Trophoblast cell (in vitro differentiated cells and primary cell): ENCODE results near the gene AKAP17A.
"Not testable (repeated sequence)": the region's sequence is repeated elsewhere in the genome, so short reads cannot be mapped to it uniquely, and the experiment has no call there.

Source experiments
- DNase-seq, 2 donors: peaks; one replicate each; pipeline ENCODE4 v3.0.0-alpha.2; 2016
- H2AFZ ChIP-seq: 2 replicates; pipeline ENCODE4 v1.6.1; 2013; ENCODE audit warnings: low read length, moderate library complexity, mild to moderate bottlenecking; ENCODE audit not compliant: insufficient read depth, poor library complexity
- H2AK5ac ChIP-seq: 2 replicates; pipeline ENCODE4 v1.6.1; 2013; ENCODE audit warnings: mild to moderate bottlenecking, low read length
- H2BK120ac ChIP-seq: 2 replicates; pipeline ENCODE4 v1.6.1; 2013; ENCODE audit warnings: low read length, mild to moderate bottlenecking, moderate library complexity; ENCODE audit not compliant: insufficient read depth, poor library complexity
- H2BK12ac ChIP-seq: 2 replicates; pipeline ENCODE4 v1.6.1; 2013; ENCODE audit warnings: mild to moderate bottlenecking, low read length, moderate library complexity
- H2BK5ac ChIP-seq: 2 replicates; pipeline ENCODE4 v1.6.1; 2013; ENCODE audit warnings: low read length, low read depth, moderate library complexity, mild to moderate bottlenecking; ENCODE audit not compliant: poor library complexity
- H3K14ac ChIP-seq: 2 replicates; pipeline ENCODE4 v1.6.1; 2013; ENCODE audit warnings: mild to moderate bottlenecking, low read length
- H3K18ac ChIP-seq: 2 replicates; pipeline ENCODE4 v1.6.1; 2013; ENCODE audit warnings: mild to moderate bottlenecking, low read length
- H3K23ac ChIP-seq: 2 replicates; pipeline ENCODE4 v1.6.1; 2013; ENCODE audit warnings: low read length
- H3K27ac ChIP-seq: 2 replicates; pipeline ENCODE4 v1.5.1; 2013; ENCODE audit warnings: low read depth, mild to moderate bottlenecking, inconsistent platforms, low read length, moderate library complexity
- H3K27me3 ChIP-seq: 2 replicates; pipeline ENCODE4 v1.6.1; 2013; ENCODE audit warnings: inconsistent platforms, mild to moderate bottlenecking, low read length, moderate library complexity; ENCODE audit not compliant: insufficient read depth
- H3K36me3 ChIP-seq, 2 experiments: 1 replicate in 1 of 2; 2 replicates in 1 of 2; pipeline ENCODE4 v1.6.1; 2013; ENCODE audit warnings: low read length in 2 of 2, mild to moderate bottlenecking in 2 of 2, moderate library complexity in 1 of 2; ENCODE audit not compliant: insufficient read depth in 2 of 2, control insufficient read depth in 1 of 2
- H3K4ac ChIP-seq: 2 replicates; pipeline ENCODE4 v1.6.1; 2013; ENCODE audit warnings: low read depth, mild to moderate bottlenecking, low read length, moderate library complexity
- H3K4me1 ChIP-seq, 2 experiments: 1 replicate in 1 of 2; 2 replicates in 1 of 2; pipeline ENCODE4 v1.6.1; 2013; ENCODE audit warnings: low read length in 2 of 2, mild to moderate bottlenecking in 2 of 2, moderate library complexity in 1 of 2; ENCODE audit not compliant: insufficient read depth in 2 of 2, control insufficient read depth in 1 of 2
- H3K4me2 ChIP-seq: 2 replicates; pipeline ENCODE4 v1.6.1; 2013; ENCODE audit warnings: inconsistent platforms, mild to moderate bottlenecking, low read length, moderate library complexity
- H3K4me3 ChIP-seq: 2 replicates; pipeline ENCODE4 v1.5.1; 2013; ENCODE audit warnings: mild to moderate bottlenecking, low read depth, low read length, inconsistent platforms
- H3K79me1 ChIP-seq: one replicate; pipeline ENCODE4 v1.6.1; 2013; ENCODE audit warnings: low read length
- H3K79me2 ChIP-seq: 2 replicates; pipeline ENCODE4 v1.6.1; 2013; ENCODE audit warnings: low read length, mild to moderate bottlenecking; ENCODE audit not compliant: control insufficient read depth, insufficient read depth, poor library complexity
- H3K9ac ChIP-seq: 2 replicates; pipeline ENCODE4 v1.6.1; 2013; ENCODE audit warnings: mild to moderate bottlenecking, low read length
- H3K9me3 ChIP-seq: 2 replicates; pipeline ENCODE4 v1.6.1; 2013; ENCODE audit warnings: low read depth, mild to moderate bottlenecking, control low read depth, inconsistent platforms, low read length; ENCODE audit not compliant: insufficient read depth
- H4K12ac ChIP-seq: 2 replicates; pipeline ENCODE4 v1.6.1; 2013; ENCODE audit warnings: low read depth, mild to moderate bottlenecking, low read length, moderate library complexity
- H4K8ac ChIP-seq: 2 replicates; pipeline ENCODE4 v1.6.1; 2013; ENCODE audit warnings: low read depth, mild to moderate bottlenecking, low read length, moderate library complexity
- H4K91ac ChIP-seq: one replicate; pipeline ENCODE4 v1.6.1; 2013; ENCODE audit warnings: low read depth, mild to moderate bottlenecking, low read length, moderate library complexity
- WGBS: extraction: QIAGEN DNeasy Blood & Tissue Kit; methylation state at CpG from one replicate; pipeline ENCODE4 v1.1.7; 2013; ENCODE audit warnings: missing lambda C conversion rate; ENCODE audit not compliant: insufficient read length, insufficient coverage; ENCODE audit errors: extremely low coverage; 5-methylcytosine and 5-hydroxymethylcytosine counted together

AKAP17A gene

DNA sequence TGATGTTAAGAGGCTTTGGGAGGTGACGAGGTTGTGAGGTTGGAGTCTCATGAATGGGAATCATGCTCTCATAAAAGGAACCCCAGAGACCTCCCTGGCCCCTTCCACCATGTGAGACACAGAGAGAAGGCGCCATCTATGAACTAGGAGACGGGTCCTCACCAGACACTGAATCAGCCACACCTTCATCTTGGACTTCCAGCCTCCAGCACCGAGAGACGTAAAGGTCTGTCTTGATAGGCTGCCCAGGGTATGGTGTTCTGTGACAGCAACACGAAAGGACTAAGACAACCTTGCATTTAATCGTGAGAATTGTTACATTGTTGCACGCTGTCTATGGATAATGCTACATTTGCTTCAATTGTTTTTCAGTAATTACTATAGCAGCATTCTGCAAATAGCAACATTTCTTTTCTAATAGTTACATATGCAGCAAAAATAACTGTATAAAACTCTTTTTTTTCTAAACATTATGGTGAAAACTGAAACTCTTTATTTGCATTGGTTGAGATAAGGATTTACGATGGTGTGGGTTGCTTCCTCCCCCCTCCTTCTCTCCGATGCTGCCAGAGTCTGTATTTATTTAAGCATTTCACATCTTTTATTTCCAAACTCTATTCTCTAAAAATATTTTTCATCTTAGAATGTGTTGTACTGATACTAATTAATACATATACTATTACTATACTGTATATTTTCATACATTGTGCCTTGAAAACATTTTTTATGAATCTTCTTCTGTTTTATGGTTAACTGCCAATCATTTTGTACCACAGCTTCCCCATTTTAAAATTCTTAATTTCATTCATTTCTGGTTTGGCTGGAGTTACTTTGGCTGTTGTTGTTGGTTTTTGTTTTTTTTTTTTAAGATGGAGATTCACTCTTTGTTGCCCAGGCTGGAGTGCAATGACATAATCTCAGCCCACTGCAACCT, 26.4 kb upstream of the AKAP17A start:
- no peak overlapping the region for H2AFZ ChIP-seq
- no peaks in the 10 kb centered on the region for H3K27me3 ChIP-seq
- no peak overlapping the region for H2AK5ac ChIP-seq
- DNase-seq = no peak
- no peak overlapping the region for H2BK120ac ChIP-seq
- no peak overlapping the region for H3K4ac ChIP-seq
- H3K4me3 ChIP-seq = no peak overlapping the region
- WGBS = no CpG with 5 or more reads among the region's 10 CpGs
- H3K79me2 ChIP-seq = no peaks in the 10 kb centered on the region
- H3K79me1 ChIP-seq = no peaks in the 10 kb centered on the region
- no peak overlapping the region for H4K91ac ChIP-seq
- H2BK5ac ChIP-seq = no peak overlapping the region
- no peak overlapping the region for H4K12ac ChIP-seq
- H3K9ac ChIP-seq = no peak overlapping the region
- H3K23ac ChIP-seq = no peak overlapping the region
- H4K8ac ChIP-seq = no peak overlapping the region
- no peak overlapping the region for H3K27ac ChIP-seq
- no peaks in the 10 kb centered on the region for H3K4me1 ChIP-seq
- no peak overlapping the region for H3K14ac ChIP-seq
- no peak overlapping the region for H2BK12ac ChIP-seq
- H3K36me3 ChIP-seq = no peaks in the 10 kb centered on the region
- H3K9me3 ChIP-seq = no peaks in the 10 kb centered on the region
- no peak overlapping the region for H3K18ac ChIP-seq
- no peak overlapping the region for H3K4me2 ChIP-seq

DNA sequence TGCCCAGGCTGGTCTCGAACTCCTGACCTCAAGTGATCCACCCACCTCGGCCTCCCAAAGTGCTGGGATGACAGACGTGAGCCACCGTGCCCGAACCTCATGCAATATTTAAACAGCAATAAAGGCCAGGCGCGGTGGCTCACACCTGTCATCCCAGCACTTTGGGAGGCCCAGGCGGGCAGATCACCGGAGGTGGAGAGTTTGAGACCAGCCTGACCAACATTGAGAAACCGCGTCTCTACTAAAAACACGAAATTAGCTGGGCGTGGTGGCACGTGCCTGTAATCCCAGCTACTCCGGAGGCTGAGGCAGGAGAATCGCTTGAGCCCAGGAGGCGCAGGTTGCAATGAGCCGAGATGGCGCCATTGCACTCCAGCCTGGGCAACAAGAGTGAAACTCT, 17.2 kb upstream of the AKAP17A start:
- not testable (repeated sequence) for H3K27me3 ChIP-seq, H2BK5ac ChIP-seq, H4K91ac ChIP-seq, H3K14ac ChIP-seq, H3K18ac ChIP-seq, H3K79me1 ChIP-seq, DNase-seq, H3K4me1 ChIP-seq, H3K36me3 ChIP-seq, H2AFZ ChIP-seq, H3K79me2 ChIP-seq, H4K8ac ChIP-seq, H2BK120ac ChIP-seq, H3K9me3 ChIP-seq, H2BK12ac ChIP-seq, H3K23ac ChIP-seq, H3K4ac ChIP-seq, H4K12ac ChIP-seq, H2AK5ac ChIP-seq, H3K9ac ChIP-seq, H3K4me2 ChIP-seq, H3K27ac ChIP-seq, H3K4me3 ChIP-seq
- no CpG with 5 or more reads among the region's 19 CpGs for whole genome bisulfite sequencing

- no peak overlapping the region for H3K4ac ChIP-seq
- peaks cover 1% of the 10 kb centered on the region for H3K9me3 ChIP-seq
- no peak overlapping the region for H3K4me3 ChIP-seq
These were observed 15.0 kb upstream of the AKAP17A start for GRCh38 chrX:1576201-1576992.

GRCh38 chrX:1577845-1578244, 13.6 kb upstream of the AKAP17A start:
- Histone ChIP-seq H3K4me2 (no peak overlapping the region), H3K14ac (no peak overlapping the region), H3K4me3 (no peak overlapping the region), H2BK12ac (no peak overlapping the region), H3K79me1 (no peaks in the 10 kb centered on the region), H2AFZ (no peak overlapping the region), H2AK5ac (no peak overlapping the region), H3K36me3 (no peaks in the 10 kb centered on the region), H3K4ac (no peak overlapping the region), H3K18ac (no peak overlapping the region), H4K8ac (no peak overlapping the region), H4K91ac (no peak overlapping the region), H3K9ac (no peak overlapping the region), H3K23ac (no peak overlapping the region), H3K27ac (no peak overlapping the region), H3K79me2 (no peaks in the 10 kb centered on the region), H4K12ac (no peak overlapping the region), H3K9me3 (peaks cover 1% of the 10 kb centered on the region), H3K4me1 (no peaks in the 10 kb centered on the region), H2BK5ac (no peak overlapping the region), H3K27me3 (no peaks in the 10 kb centered on the region), H2BK120ac (no peak overlapping the region)
- no peak for DNase-seq
- no CpG with 5 or more reads among the region's 2 CpGs for WGBS

More at GRCh38 chrX:1576201-1576992, 15.0 kb upstream of the AKAP17A start:
- Histone ChIP-seq H2AK5ac (no peak overlapping the region), H3K79me2 (no peaks in the 10 kb centered on the region), H3K4me2 (no peak overlapping the region), H3K23ac (no peak overlapping the region), H2BK5ac (no peak overlapping the region), H3K79me1 (no peaks in the 10 kb centered on the region), H3K18ac (no peak overlapping the region), H3K4me1 (no peaks in the 10 kb centered on the region), H3K36me3 (no peaks in the 10 kb centered on the region), H2BK12ac (no peak overlapping the region), H3K27me3 (no peaks in the 10 kb centered on the region), H2AFZ (no peak overlapping the region), H3K9ac (no peak overlapping the region), H4K12ac (no peak overlapping the region), H3K27ac (no peak overlapping the region), H3K14ac (no peak overlapping the region), H4K91ac (no peak overlapping the region), H2BK120ac (no peak overlapping the region), H4K8ac (no peak overlapping the region)
- DNase-seq = no peak
- WGBS = no CpG with 5 or more reads among the region's 6 CpGs
